Middle frontal gyrus (tissue), 1 donor: ENCODE measurements around the gene FNIP2.

Experiments
- DNase-seq: peaks from one replicate; pipeline ENCODE4 v3.0.0-alpha.2; 2015; ENCODE audit warnings: low spot score; ENCODE audit errors: extremely low spot score

Gene FNIP2

GRCh38 chr4:158836828-158837449, 68.1 kb downstream of the FNIP2 start:
- no peak for DNase-seq

GRCh38 chr4:158837527-158838141, 68.8 kb downstream of the FNIP2 start:
- DNase-seq, result no peak

GRCh38 chr4:158840131-158840530, 71.3 kb downstream of the FNIP2 start:
- DNase-seq, result no peak

GRCh38 chr4:158841540-158841939, 72.7 kb downstream of the FNIP2 start:
- DNase-seq, result no peak

GRCh38 chr4:158845311-158846041, 76.7 kb downstream of the FNIP2 start:
- no peak for DNase-seq

GRCh38 chr4:158847535-158847934, 78.7 kb downstream of the FNIP2 start:
- DNase-seq, result no peak

GRCh38 chr4:158849681-158850080, 80.9 kb downstream of the FNIP2 start:
- no peak for DNase-seq

- no peak for DNase-seq
Observed at GRCh38 chr4:158850371-158850770, 81.5 kb downstream of the FNIP2 start.

GRCh38 chr4:158850800-158851644, 82.2 kb downstream of the FNIP2 start:
- peak; percentile 32 for DNase-seq

- no peak for DNase-seq
Observed at GRCh38 chr4:158854236-158854635, 85.4 kb downstream of the FNIP2 start.

GRCh38 chr4:158856852-158857251, 88.0 kb downstream of the FNIP2 start:
- DNase-seq, result no peak

- DNase-seq, result no peak
Observed at GRCh38 chr4:158857951-158858350, 89.1 kb downstream of the FNIP2 start.

GRCh38 chr4:158858410-158859199, 89.8 kb downstream of the FNIP2 start:
- DNase-seq, result no peak

GRCh38 chr4:158859661-158860060, 90.8 kb downstream of the FNIP2 start:
- no peak for DNase-seq

- no peak for DNase-seq
Observed at GRCh38 chr4:158860856-158861255, 92.0 kb downstream of the FNIP2 start.

GRCh38 chr4:158861281-158861680, 92.5 kb downstream of the FNIP2 start:
- DNase-seq, result no peak

- no peak for DNase-seq
Observed at GRCh38 chr4:158861766-158862165, 92.9 kb downstream of the FNIP2 start.

- no peak for DNase-seq
Observed at GRCh38 chr4:158863296-158863695, 94.5 kb downstream of the FNIP2 start.

GRCh38 chr4:158865520-158866177, 96.8 kb downstream of the FNIP2 start:
- no peak for DNase-seq

GRCh38 chr4:158869001-158869400, 100.2 kb downstream of the FNIP2 start:
- no peak for DNase-seq
